ENCODE data around the gene FSTL5.

Gene FSTL5

GRCh38 chr4:161827013-161827412, 336.8 kb downstream of the FSTL5 start:
- H3K36me3 ChIP-seq (ENCODE audit: insufficient read depth, low read length), result no peaks in the 10 kb centered on the region
- H3K27me3 ChIP-seq (ENCODE audit: control insufficient read depth, insufficient read depth, low read length), result no peaks in the 10 kb centered on the region
- no peak overlapping the region for H3K9ac ChIP-seq (ENCODE audit: low read depth, low read length)
- no peaks in the 10 kb centered on the region for H3K4me1 ChIP-seq (ENCODE audit: control insufficient read depth, insufficient read depth, low read length)
- H3K9me3 ChIP-seq (replicated peaks; ENCODE audit: low read length), result no peaks in the 10 kb centered on the region
- H3K4me3 ChIP-seq (ENCODE audit: low read length), result no peak overlapping the region
- no peak overlapping the region for H3K4me2 ChIP-seq (ENCODE audit: low read length)

GRCh38 chr4:161823450-161823849, 340.4 kb downstream of the FSTL5 start:
- H3K36me3 ChIP-seq (ENCODE audit: insufficient read depth, low read length), result no peaks in the 10 kb centered on the region
- no peak overlapping the region for H3K4me3 ChIP-seq (ENCODE audit: low read length)
- H3K4me2 ChIP-seq (ENCODE audit: low read length), result no peak overlapping the region
- H3K9ac ChIP-seq (ENCODE audit: low read depth, low read length), result no peak overlapping the region
- no peaks in the 10 kb centered on the region for H3K4me1 ChIP-seq (ENCODE audit: control insufficient read depth, insufficient read depth, low read length)
- no peaks in the 10 kb centered on the region for H3K9me3 ChIP-seq (replicated peaks; ENCODE audit: low read length)
- no peaks in the 10 kb centered on the region for H3K27me3 ChIP-seq (ENCODE audit: control insufficient read depth, insufficient read depth, low read length)

- H3K9ac ChIP-seq (ENCODE audit: low read depth, low read length), result no peak overlapping the region
- H3K4me1 ChIP-seq (ENCODE audit: control insufficient read depth, insufficient read depth, low read length), result no peaks in the 10 kb centered on the region
- no peaks in the 10 kb centered on the region for H3K36me3 ChIP-seq (ENCODE audit: insufficient read depth, low read length)
- no peaks in the 10 kb centered on the region for H3K9me3 ChIP-seq (replicated peaks; ENCODE audit: low read length)
- H3K27me3 ChIP-seq (ENCODE audit: control insufficient read depth, insufficient read depth, low read length), result no peaks in the 10 kb centered on the region
- no peak overlapping the region for H3K4me3 ChIP-seq (ENCODE audit: low read length)
- H3K4me2 ChIP-seq (ENCODE audit: low read length), result no peak overlapping the region
These were observed 341.6 kb downstream of the FSTL5 start for GRCh38 chr4:161822174-161822573.

GRCh38 chr4:161817914-161818313, 345.9 kb downstream of the FSTL5 start:
- no peak overlapping the region for H3K4me3 ChIP-seq (ENCODE audit: low read length)
- H3K36me3 ChIP-seq (ENCODE audit: insufficient read depth, low read length), result no peaks in the 10 kb centered on the region
- H3K4me2 ChIP-seq (ENCODE audit: low read length), result no peak overlapping the region
- peaks cover 3% of the 10 kb centered on the region for H3K4me1 ChIP-seq (ENCODE audit: control insufficient read depth, insufficient read depth, low read length)
- no peaks in the 10 kb centered on the region for H3K9me3 ChIP-seq (replicated peaks; ENCODE audit: low read length)
- no peaks in the 10 kb centered on the region for H3K27me3 ChIP-seq (ENCODE audit: control insufficient read depth, insufficient read depth, low read length)
- no peak overlapping the region for H3K9ac ChIP-seq (ENCODE audit: low read depth, low read length)

- Histone ChIP-seq H3K9ac (ENCODE audit: low read depth, low read length) (no peak overlapping the region), H3K9me3 (replicated peaks; ENCODE audit: low read length) (no peaks in the 10 kb centered on the region), H3K4me3 (ENCODE audit: low read length) (no peak overlapping the region), H3K36me3 (ENCODE audit: insufficient read depth, low read length) (no peaks in the 10 kb centered on the region), H3K4me2 (ENCODE audit: low read length) (no peak overlapping the region), H3K4me1 (ENCODE audit: control insufficient read depth, insufficient read depth, low read length) (peaks cover 3% of the 10 kb centered on the region), H3K27me3 (ENCODE audit: control insufficient read depth, insufficient read depth, low read length) (no peaks in the 10 kb centered on the region)
These were observed 346.8 kb downstream of the FSTL5 start for GRCh38 chr4:161816958-161817357.

GRCh38 chr4:161815841-161816240, 348.0 kb downstream of the FSTL5 start:
- Histone ChIP-seq H3K4me2 (ENCODE audit: low read length) (no peak overlapping the region), H3K9ac (ENCODE audit: low read depth, low read length) (no peak overlapping the region), H3K9me3 (replicated peaks; ENCODE audit: low read length) (no peaks in the 10 kb centered on the region), H3K36me3 (ENCODE audit: insufficient read depth, low read length) (no peaks in the 10 kb centered on the region), H3K4me3 (ENCODE audit: low read length) (no peak overlapping the region), H3K27me3 (ENCODE audit: control insufficient read depth, insufficient read depth, low read length) (no peaks in the 10 kb centered on the region), H3K4me1 (ENCODE audit: control insufficient read depth, insufficient read depth, low read length) (peaks cover 3% of the 10 kb centered on the region)

GRCh38 chr4:161813889-161814288, 349.9 kb downstream of the FSTL5 start:
- no peaks in the 10 kb centered on the region for H3K27me3 ChIP-seq (ENCODE audit: control insufficient read depth, insufficient read depth, low read length)
- peaks cover 3% of the 10 kb centered on the region for H3K4me1 ChIP-seq (ENCODE audit: control insufficient read depth, insufficient read depth, low read length)
- H3K36me3 ChIP-seq (ENCODE audit: insufficient read depth, low read length), result no peaks in the 10 kb centered on the region
- no peaks in the 10 kb centered on the region for H3K9me3 ChIP-seq (replicated peaks; ENCODE audit: low read length)
- H3K4me2 ChIP-seq (ENCODE audit: low read length), result no peak overlapping the region
- no peak overlapping the region for H3K4me3 ChIP-seq (ENCODE audit: low read length)
- no peak overlapping the region for H3K9ac ChIP-seq (ENCODE audit: low read depth, low read length)

GRCh38 chr4:161813389-161813788, 350.4 kb downstream of the FSTL5 start:
- peaks cover 3% of the 10 kb centered on the region for H3K4me1 ChIP-seq (ENCODE audit: control insufficient read depth, insufficient read depth, low read length)
- no peak overlapping the region for H3K4me3 ChIP-seq (ENCODE audit: low read length)
- H3K36me3 ChIP-seq (ENCODE audit: insufficient read depth, low read length), result no peaks in the 10 kb centered on the region
- H3K9me3 ChIP-seq (replicated peaks; ENCODE audit: low read length), result no peaks in the 10 kb centered on the region
- no peak overlapping the region for H3K9ac ChIP-seq (ENCODE audit: low read depth, low read length)
- H3K27me3 ChIP-seq (ENCODE audit: control insufficient read depth, insufficient read depth, low read length), result no peaks in the 10 kb centered on the region
- no peak overlapping the region for H3K4me2 ChIP-seq (ENCODE audit: low read length)

GRCh38 chr4:161803171-161803570, 360.6 kb downstream of the FSTL5 start:
- H3K9ac ChIP-seq (ENCODE audit: low read depth, low read length), result no peak overlapping the region

GRCh38 chr4:161799710-161800109, 364.1 kb downstream of the FSTL5 start:
- Histone ChIP-seq H3K27me3 (ENCODE audit: control insufficient read depth, insufficient read depth, low read length) (no peaks in the 10 kb centered on the region), H3K4me3 (ENCODE audit: low read length) (no peak overlapping the region), H3K9me3 (replicated peaks; ENCODE audit: low read length) (no peaks in the 10 kb centered on the region), H3K36me3 (ENCODE audit: insufficient read depth, low read length) (no peaks in the 10 kb centered on the region), H3K9ac (ENCODE audit: low read depth, low read length) (no peak overlapping the region), H3K4me1 (ENCODE audit: control insufficient read depth, insufficient read depth, low read length) (no peaks in the 10 kb centered on the region), H3K4me2 (ENCODE audit: low read length) (no peak overlapping the region)

More at GRCh38 chr4:161803171-161803570, 360.6 kb downstream of the FSTL5 start:
- Histone ChIP-seq H3K4me3 (ENCODE audit: low read length) (no peak overlapping the region), H3K36me3 (ENCODE audit: insufficient read depth, low read length) (no peaks in the 10 kb centered on the region), H3K4me1 (ENCODE audit: control insufficient read depth, insufficient read depth, low read length) (no peaks in the 10 kb centered on the region), H3K4me2 (ENCODE audit: low read length) (no peak overlapping the region), H3K27me3 (ENCODE audit: control insufficient read depth, insufficient read depth, low read length) (no peaks in the 10 kb centered on the region), H3K9me3 (replicated peaks; ENCODE audit: low read length) (no peaks in the 10 kb centered on the region)

GRCh38 chr4:161792991-161793390, 370.8 kb downstream of the FSTL5 start:
- H3K4me1 ChIP-seq (ENCODE audit: control insufficient read depth, insufficient read depth, low read length), result no peaks in the 10 kb centered on the region
- H3K36me3 ChIP-seq (ENCODE audit: insufficient read depth, low read length), result no peaks in the 10 kb centered on the region
- no peak overlapping the region for H3K4me2 ChIP-seq (ENCODE audit: low read length)
- H3K9me3 ChIP-seq (replicated peaks; ENCODE audit: low read length), result no peaks in the 10 kb centered on the region
- H3K27me3 ChIP-seq (ENCODE audit: control insufficient read depth, insufficient read depth, low read length), result no peaks in the 10 kb centered on the region
- H3K9ac ChIP-seq (ENCODE audit: low read depth, low read length), result no peak overlapping the region
- no peak overlapping the region for H3K4me3 ChIP-seq (ENCODE audit: low read length)

GRCh38 chr4:161791796-161792556, 371.8 kb downstream of the FSTL5 start:
- H3K9me3 ChIP-seq (replicated peaks; ENCODE audit: low read length), result no peaks in the 10 kb centered on the region
- H3K4me2 ChIP-seq (ENCODE audit: low read length), result no peak overlapping the region
- no peaks in the 10 kb centered on the region for H3K27me3 ChIP-seq (ENCODE audit: control insufficient read depth, insufficient read depth, low read length)
- H3K4me1 ChIP-seq (ENCODE audit: control insufficient read depth, insufficient read depth, low read length), result no peaks in the 10 kb centered on the region
- no peaks in the 10 kb centered on the region for H3K36me3 ChIP-seq (ENCODE audit: insufficient read depth, low read length)
- H3K4me3 ChIP-seq (ENCODE audit: low read length), result no peak overlapping the region
- no peak overlapping the region for H3K9ac ChIP-seq (ENCODE audit: low read depth, low read length)
